Stimulated activated CD8-positive, alpha-beta memory T cell treated with anti-CD3 and anti-CD28 coated beads, Interleukin-4, amount 100 ng/mL, for 4 hours (primary cell): ENCODE results near the gene PCSK4.
"Not testable (repeated sequence)": the region's sequence is repeated elsewhere in the genome, so short reads cannot be mapped to it uniquely, and the experiment has no call there.

Experiments used
- DNase-seq, 2 donors: peaks; one replicate each; pipeline ENCODE4 v3.0.0-alpha.2; 2020; ENCODE audit warnings: low read depth in 2 of 2, low spot score in 1 of 2

Gene PCSK4

GRCh38 chr19:1439525-1440417 is 50.4 kb downstream of the PCSK4 start:
- DNase-seq = not testable (repeated sequence)

GRCh38 chr19:1438933-1439354 is 51.2 kb downstream of the PCSK4 start:
- DNase-seq = no peak

- DNase-seq = peak; percentile 89 to 90
These were observed 51.9 kb downstream of the PCSK4 start, which contains the start of gene RPS15 for GRCh38 chr19:1438035-1438932. RPS15 (plus strand) TSS chr19:1438396; CDS start chr19:1438426, 30 bp downstream.

GRCh38 chr19:1437609-1438008 is 52.5 kb downstream of the PCSK4 start:
- no peak for DNase-seq

GRCh38 chr19:1435378-1435989 is 54.7 kb downstream of the PCSK4 start:
- DNase-seq = no peak

- no peak for DNase-seq
These were observed 55.5 kb downstream of the PCSK4 start for GRCh38 chr19:1434577-1435060.

GRCh38 chr19:1434040-1434366 is 56.1 kb downstream of the PCSK4 start:
- DNase-seq = no peak

- DNase-seq = no peak
These were observed 56.8 kb downstream of the PCSK4 start for GRCh38 chr19:1433119-1434039.

- no peak for DNase-seq
These were observed 57.7 kb downstream of the PCSK4 start for GRCh38 chr19:1432507-1432887.

DNA sequence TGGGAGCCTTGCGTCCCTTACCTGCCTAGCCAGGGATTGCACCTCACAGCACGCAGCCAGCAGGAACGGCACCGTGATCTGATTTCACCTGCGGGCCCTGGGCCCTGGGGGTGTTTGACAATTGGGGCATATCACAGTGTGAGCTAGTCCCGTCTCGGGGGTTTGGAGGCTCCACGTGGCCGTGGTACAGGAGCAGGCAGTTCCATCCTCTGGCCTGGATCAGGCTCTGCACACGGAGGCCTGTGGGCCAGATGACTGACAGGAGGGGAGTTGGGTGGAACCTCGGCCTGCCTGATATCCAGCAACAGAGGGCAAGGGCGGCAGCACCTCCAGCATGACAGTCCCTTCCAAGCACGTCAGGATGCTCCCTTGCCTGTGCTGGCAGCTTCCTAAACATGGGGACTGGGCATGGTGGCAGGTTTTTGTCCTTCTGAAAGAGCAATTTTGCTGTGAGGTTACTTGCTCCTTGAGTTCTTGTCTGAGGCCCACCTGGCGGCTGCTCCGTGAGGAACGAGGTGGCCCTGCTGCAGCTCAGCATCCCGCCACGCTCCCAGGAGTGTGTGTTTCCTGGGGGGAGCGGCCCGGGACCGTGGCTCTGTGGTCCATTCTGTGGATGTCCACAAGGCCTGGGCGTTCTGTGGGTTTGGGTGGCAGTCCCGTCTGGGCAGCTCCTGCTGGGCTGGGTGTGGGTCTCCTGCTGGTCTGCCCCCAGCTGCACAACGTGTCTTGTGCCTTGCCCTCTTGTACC is 58.2 kb downstream of the PCSK4 start:
- no peak for DNase-seq
